GM12892 (cell line): ENCODE data around the gene ASPSCR1.

Experiments
- DNase-seq: peaks from one replicate; pipeline ENCODE4 v3.0.0; 2011; ENCODE audit not compliant: insufficient read length
- FAIRE-seq: peaks from 2 replicates; lab custom pipeline; 2011; peaks lifted over from hg19 to GRCh38; lab: Jason Lieb, UNC
- POLR2A ChIP-seq: IDR thresholded peaks from 2 replicates; pipeline ENCODE4 v1.6.1; 2011; ENCODE audit warnings: low read depth, low read length, control low read depth
- POLR2AphosphoS5 ChIP-seq: IDR thresholded peaks from 2 replicates; pipeline ENCODE4 v1.6.1; 2011; ENCODE audit warnings: low read depth, low read length, control low read depth
- TAF1 ChIP-seq: IDR thresholded peaks from 2 replicates; pipeline ENCODE4 v1.6.1; 2011; ENCODE audit warnings: low read depth, mild to moderate bottlenecking, control low read depth, low read length, borderline replicate concordance

Gene ASPSCR1

GRCh38 chr17:82009413-82009812, 32.0 kb downstream of the ASPSCR1 start:
- FAIRE-seq (no peak), DNase-seq (no peak)
- no peak for TF ChIP-seq POLR2AphosphoS5
- no peak for TF ChIP-seq TAF1
- no peak for TF ChIP-seq POLR2A

DNA sequence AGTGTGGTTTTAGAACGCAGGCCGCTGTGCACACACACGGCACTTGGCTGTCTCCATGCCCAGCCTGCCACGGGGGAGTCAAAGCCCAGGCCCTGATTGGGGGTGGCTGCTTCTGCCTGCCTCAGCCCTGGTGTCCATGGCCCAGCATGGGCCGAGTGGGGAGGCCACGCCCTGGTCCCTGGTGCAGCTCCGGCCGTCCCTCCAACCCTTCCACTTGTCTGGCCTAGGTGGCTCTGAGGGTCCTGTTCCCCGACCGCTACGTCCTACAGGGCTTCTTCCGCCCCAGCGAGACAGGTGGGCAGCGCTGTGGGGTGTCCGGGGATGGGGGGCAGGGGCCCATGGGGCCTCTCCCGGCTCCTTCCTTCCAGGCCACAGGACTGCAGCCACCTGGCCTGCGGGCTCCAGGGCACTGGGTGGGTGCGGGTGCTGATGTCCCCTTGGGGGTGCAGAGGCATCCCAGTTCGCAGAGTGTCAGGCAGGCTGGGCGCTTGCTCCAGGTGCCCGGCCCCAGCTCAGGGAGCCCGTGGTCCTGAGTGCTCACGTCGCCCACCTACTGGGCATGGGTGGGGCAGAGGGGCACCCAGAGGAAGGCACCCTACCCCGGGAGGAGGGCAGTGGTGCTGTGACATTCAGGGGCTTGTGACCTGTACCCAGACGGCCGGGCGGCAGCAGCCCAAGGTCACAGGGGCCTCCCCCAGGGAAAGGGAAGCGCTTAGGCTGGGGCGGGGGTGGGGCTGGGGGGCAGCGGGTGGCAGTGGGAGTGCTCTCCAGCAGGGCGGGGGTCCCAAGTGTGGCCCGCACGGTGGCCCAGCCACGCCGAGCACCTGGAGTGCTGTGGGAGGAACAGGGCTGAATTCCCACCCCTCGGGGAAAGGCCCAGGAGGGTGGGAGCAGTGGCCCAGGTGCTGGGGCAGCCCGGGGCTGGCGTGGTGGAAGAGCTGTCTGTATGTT, 33.4 kb downstream of the ASPSCR1 start:
- FAIRE-seq (no peak), DNase-seq (no peak)
- TF ChIP-seq POLR2AphosphoS5 (no peak), TAF1 (no peak), POLR2A (no peak)

DNA sequence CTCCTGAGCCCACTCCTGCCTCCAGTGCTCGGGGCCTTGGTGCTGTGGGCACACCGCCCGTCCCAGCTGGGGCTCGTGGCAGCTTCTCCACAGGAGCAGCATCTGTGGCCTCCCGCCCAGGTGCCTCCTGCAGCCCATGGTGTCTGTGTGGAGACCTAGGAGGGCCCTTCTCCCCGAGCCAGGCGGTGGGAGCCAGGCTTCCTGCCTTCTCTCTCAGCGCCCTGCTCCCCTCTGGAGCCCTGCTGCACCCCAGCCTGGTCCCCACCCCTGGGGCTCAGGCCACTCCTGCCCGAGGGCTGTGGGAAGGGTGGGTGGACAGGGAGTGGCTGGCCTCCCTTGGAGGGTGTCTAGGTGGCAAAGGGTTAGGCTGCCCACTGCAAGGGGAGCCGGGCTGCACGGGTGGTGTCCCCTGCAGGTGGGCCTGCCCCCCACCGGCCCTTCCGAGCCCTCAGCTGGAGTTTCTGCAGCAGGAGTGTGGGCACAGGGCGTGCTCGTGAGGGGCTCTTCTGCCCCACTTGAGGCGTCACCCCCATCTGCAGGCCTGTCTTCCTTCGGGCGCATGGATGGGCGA, 34.3 kb downstream of the ASPSCR1 start:
- FAIRE-seq (no peak), DNase-seq (no peak)
- TF ChIP-seq TAF1 (no peak), POLR2A (no peak), POLR2AphosphoS5 (no peak)

DNA sequence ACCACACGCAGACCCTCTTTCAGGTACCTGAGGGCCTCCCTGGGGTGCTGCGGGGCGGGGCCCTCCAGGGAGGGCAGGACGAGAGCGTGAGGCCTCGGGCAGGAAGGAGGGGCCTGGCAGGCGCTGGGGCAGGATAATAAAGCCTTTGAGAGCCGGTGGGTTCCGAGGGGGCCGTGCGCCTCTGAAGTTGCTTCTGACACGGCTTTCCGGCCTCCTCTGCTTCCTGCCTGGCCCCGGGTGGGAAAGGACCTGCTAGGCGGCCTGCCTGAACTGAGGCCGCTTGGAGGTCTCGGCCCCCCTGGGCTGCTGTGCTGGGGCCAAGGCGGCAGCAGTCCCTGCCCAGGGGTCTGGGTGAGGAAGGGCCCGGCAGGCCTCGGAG, 34.8 kb downstream of the ASPSCR1 start:
- DNase-seq (no peak), FAIRE-seq (no peak)
- TF ChIP-seq TAF1: no peak
- no peak for TF ChIP-seq POLR2AphosphoS5
- TF ChIP-seq POLR2A: no peak

DNA sequence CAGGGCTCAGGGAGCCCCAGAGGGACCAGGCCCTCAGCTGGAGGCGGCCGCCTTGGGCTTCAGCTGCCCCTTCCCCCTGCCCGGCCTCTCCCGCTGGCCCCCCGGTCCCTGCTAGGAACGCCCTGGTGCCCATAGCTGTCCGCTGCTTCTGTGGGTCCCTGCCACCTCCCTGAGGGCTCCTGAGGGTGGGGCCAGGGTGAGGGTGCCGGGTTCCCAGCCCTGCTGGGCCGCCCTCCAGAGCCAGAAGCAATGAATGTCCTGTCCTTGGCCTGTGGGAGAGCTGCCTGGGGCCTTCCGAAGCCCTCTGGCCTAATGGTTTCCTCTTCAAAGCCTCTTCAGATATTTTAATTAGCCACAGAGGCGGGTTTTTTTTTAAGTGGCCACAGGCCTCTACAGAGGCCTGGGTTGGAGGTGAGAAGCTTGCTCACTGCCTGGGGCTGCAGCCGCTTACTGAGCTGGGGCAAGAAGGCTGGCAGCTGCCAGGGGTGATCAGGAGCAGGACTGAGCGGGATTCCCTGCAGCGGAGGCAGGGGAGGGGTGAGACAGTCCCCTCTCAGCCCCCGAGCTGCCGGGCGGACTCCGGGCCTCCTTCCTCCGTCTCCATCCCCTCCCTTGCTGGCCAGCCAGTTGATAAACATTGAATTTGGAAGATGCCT, 35.3 kb downstream of the ASPSCR1 start:
- TF ChIP-seq POLR2A (no peak), POLR2AphosphoS5 (no peak), TAF1 (no peak)
- no peak for FAIRE-seq

GRCh38 chr17:82013341-82013740, 35.9 kb downstream of the ASPSCR1 start:
- no peak for DNase-seq
- FAIRE-seq: no peak
- TF ChIP-seq TAF1 (no peak), POLR2AphosphoS5 (no peak), POLR2A (no peak)

More for the DNA sequence above, 35.3 kb downstream of the ASPSCR1 start:
- no peak for DNase-seq

GRCh38 chr17:82013772-82014321, 36.4 kb downstream of the ASPSCR1 start:
- TF ChIP-seq POLR2AphosphoS5 (no peak), POLR2A (no peak), TAF1 (no peak)
- FAIRE-seq: no peak
- DNase-seq: no peak

GRCh38 chr17:82014432-82014831, 37.0 kb downstream of the ASPSCR1 start:
- DNase-seq: no peak
- no peak for TF ChIP-seq POLR2AphosphoS5
- no peak for TF ChIP-seq POLR2A
- no peak for TF ChIP-seq TAF1
- no peak for FAIRE-seq

- no peak for FAIRE-seq
- no peak for DNase-seq
- TF ChIP-seq POLR2AphosphoS5: no peak
- no peak for TF ChIP-seq TAF1
- no peak for TF ChIP-seq POLR2A
Observed at GRCh38 chr17:82014971-82015310, 37.5 kb downstream of the ASPSCR1 start.

- DNase-seq (no peak), FAIRE-seq (no peak)
- TF ChIP-seq TAF1 (no peak), POLR2A (no peak), POLR2AphosphoS5 (no peak)
Observed at GRCh38 chr17:82015311-82015971, 38.0 kb downstream of the ASPSCR1 start.

DNA sequence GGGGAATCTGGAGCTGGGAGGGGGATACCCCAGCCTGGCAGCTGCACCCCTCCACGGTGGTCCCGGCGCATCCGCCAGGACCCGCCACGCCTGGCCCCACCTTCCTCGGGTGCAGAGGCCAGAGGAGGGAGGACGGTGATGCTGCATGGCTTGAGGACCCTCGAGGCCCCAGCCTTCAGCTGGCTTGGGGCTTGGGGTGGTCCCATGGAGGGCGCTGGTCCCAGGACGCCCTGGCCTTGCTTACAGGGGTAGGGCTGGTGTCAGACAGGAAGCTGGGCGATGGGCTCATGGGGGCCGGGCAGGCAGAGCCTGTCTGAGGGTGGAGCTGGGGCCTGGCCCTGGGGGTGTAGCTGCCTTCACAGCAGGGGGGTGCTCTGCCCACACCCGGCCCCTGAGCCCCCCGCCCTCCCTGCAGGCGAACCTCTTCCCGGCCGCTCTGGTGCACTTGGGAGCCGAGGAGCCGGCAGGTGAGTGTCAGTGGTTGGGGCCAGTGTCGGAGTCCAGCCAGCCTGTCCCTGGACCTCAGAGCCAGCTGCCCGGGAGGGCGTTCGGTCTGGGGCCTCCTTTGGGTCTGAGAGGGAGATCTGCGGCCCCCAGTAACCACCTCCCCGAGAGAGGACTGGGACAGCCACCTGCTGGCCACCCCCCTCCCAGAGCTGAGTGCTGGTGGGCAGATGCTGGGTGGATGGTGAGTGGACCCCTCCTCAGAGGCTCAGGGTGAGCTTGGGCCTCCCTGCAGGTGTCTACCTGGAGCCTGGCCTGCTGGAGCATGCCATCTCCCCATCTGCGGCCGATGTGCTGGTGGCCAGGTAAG, 38.8 kb downstream of the ASPSCR1 start:
- no peak for TF ChIP-seq POLR2AphosphoS5
- no peak for TF ChIP-seq TAF1
- TF ChIP-seq POLR2A: no peak
- FAIRE-seq (no peak), DNase-seq (no peak)
